GM19468 (cell line): ENCODE results near the gene ADAT3.

Experiments
- ATAC-seq: cut with Tn5 transposase; IDR thresholded peaks from one replicate; pipeline ENCODE4 v1.9.1; 2021; ENCODE audit warnings: mild to moderate bottlenecking, moderate library complexity, moderate number of reproducible peaks; ENCODE audit not compliant: unreplicated experiment; ENCODE audit errors: extremely low read depth

Gene ADAT3

GRCh38 chr19:1905110-1905862, at the start of gene ADAT3, which contains the start of gene SCAMP4:
TSS of gene ADAT3 (plus strand) at chr19:1905399. CDS start at chr19:1912048, 6,649 bp downstream.
TSS of gene SCAMP4 (plus strand) at chr19:1905399. CDS start at chr19:1915020, 9,621 bp downstream.
- no peak for ATAC-seq

- no peak for ATAC-seq
These were observed 49.4 kb upstream of the ADAT3 start for GRCh38 chr19:1855828-1856255.

- no peak for ATAC-seq
These were observed 48.9 kb upstream of the ADAT3 start for GRCh38 chr19:1856345-1856697.

GRCh38 chr19:1856698-1857603, 48.2 kb upstream of the ADAT3 start:
- ATAC-seq = no peak

- ATAC-seq = no peak
These were observed 47.4 kb upstream of the ADAT3 start for GRCh38 chr19:1857648-1858326.

GRCh38 chr19:1858412-1859081, 46.7 kb upstream of the ADAT3 start:
- ATAC-seq = no peak

GRCh38 chr19:1859331-1859781, 45.8 kb upstream of the ADAT3 start:
- ATAC-seq = no peak

GRCh38 chr19:1860042-1860775, 45.0 kb upstream of the ADAT3 start:
- ATAC-seq = no peak

- ATAC-seq = no peak
These were observed 44.2 kb upstream of the ADAT3 start for GRCh38 chr19:1860821-1861598.

- ATAC-seq = no peak
These were observed 43.6 kb upstream of the ADAT3 start for GRCh38 chr19:1861599-1862031.

GRCh38 chr19:1862068-1862423, 43.2 kb upstream of the ADAT3 start:
- no peak for ATAC-seq

- ATAC-seq = no peak
These were observed 42.5 kb upstream of the ADAT3 start for GRCh38 chr19:1862424-1863327.

GRCh38 chr19:1863328-1863637, 41.9 kb upstream of the ADAT3 start, which contains the start of gene KLF16:
TSS of gene KLF16 (minus strand) at chr19:1863579. CDS start at chr19:1863497, 82 bp downstream.
- ATAC-seq = no peak

- ATAC-seq = peak; percentile 43
These were observed 41.3 kb upstream of the ADAT3 start for GRCh38 chr19:1863638-1864479.

- no peak for ATAC-seq
These were observed 40.6 kb upstream of the ADAT3 start for GRCh38 chr19:1864480-1865171.
